ENCODE data around the gene RFK.
A peak's percentile ranks its signal among the peaks of the same experiment; 100 is the strongest.
"Not testable (repeated sequence)": the region's sequence is repeated elsewhere in the genome, so short reads cannot be mapped to it uniquely, and the experiment has no call there.

RFK gene

GRCh38 chr9:76374783-76375559 is 19.3 kb downstream of the RFK start:
- peak overlapping the region; percentile 33 for H3K27ac ChIP-seq (ENCODE audit: low read depth, low read length)
- H3K27me3 ChIP-seq (ENCODE audit: control insufficient read depth, insufficient read depth, low read length) = no peaks in the 10 kb centered on the region
- no peak overlapping the region for H3K4me3 ChIP-seq (ENCODE audit: low read length)
- no peak overlapping the region for H3K9ac ChIP-seq (ENCODE audit: low read length)
- H3K36me3 ChIP-seq (ENCODE audit: control insufficient read depth, insufficient read depth, low read length) = no peaks in the 10 kb centered on the region
- peaks cover 6% of the 10 kb centered on the region for H3K4me1 ChIP-seq (ENCODE audit: control insufficient read depth, insufficient read depth, low read length)

DNA sequence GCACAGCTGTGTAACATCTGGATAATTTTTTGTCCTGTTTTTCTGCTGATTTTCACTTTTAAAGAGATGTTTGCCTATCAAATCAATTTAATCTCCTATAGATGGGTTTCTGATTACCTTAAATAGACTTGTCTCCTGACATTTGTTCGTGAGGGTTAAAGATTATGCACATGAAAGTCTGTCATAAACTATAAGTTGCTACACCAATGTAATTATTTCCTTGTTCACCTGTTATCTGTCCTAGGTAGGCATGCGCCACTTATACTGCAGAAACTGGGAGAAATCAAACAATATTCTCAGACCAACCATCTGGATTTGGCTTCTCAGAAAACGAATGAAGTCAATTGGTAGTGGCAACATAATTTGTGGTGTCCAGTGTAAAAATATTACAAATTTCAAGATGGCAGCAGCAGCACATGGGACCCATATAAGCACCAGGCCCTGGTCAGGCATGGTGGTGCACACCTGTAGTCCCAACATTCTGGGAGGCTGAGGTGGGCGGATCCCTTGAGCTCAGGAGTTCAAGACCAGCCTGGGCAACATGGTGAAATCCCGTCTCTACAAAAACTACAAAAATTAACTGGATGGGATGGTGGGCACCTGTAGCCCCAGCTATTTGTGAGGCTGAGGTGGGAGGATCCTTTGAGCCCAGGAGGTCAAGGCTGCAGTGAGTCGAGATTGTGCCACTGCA is 20.3 kb downstream of the RFK start:
- H3K27ac ChIP-seq (ENCODE audit: low read depth, low read length) = no peak overlapping the region
- no peak overlapping the region for H3K9ac ChIP-seq (ENCODE audit: low read length)
- H3K36me3 ChIP-seq (ENCODE audit: control insufficient read depth, insufficient read depth, low read length) = no peaks in the 10 kb centered on the region
- peaks cover 6% of the 10 kb centered on the region for H3K4me1 ChIP-seq (ENCODE audit: control insufficient read depth, insufficient read depth, low read length)
- H3K4me3 ChIP-seq (ENCODE audit: low read length) = no peak overlapping the region
- no peaks in the 10 kb centered on the region for H3K27me3 ChIP-seq (ENCODE audit: control insufficient read depth, insufficient read depth, low read length)

DNA sequence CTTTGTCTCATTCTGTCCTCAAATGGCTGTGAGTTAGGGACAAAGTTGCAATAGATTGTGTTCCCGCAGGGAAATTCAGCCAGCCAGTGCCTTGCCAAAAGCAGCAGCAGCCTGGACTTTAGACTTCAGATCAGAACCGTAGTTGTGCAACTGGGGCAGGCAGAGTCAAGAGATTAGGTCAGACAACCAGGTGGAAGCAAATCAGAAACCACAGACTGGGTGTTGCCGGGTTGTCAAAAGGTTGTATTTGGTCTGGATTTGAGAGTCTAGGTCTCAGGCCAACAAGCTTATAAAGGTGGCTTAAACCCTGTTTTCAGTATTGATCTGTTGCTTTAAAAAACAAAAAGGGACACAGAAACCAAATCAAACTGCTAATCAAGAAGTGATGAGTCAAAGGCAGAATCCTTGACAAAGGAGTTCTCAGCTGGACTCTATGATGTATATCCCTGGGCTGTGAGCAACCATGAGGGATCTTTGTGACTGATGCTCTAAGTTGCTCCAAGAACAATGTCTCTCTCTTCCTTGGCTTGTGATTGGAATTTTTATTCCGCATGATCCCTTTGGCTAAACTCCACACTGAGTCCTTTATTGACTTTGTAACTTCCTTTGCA is 20.9 kb downstream of the RFK start:
- Histone ChIP-seq H3K4me3 (ENCODE audit: low read length) (no peak overlapping the region), H3K36me3 (ENCODE audit: control insufficient read depth, insufficient read depth, low read length) (no peaks in the 10 kb centered on the region), H3K27ac (ENCODE audit: low read depth, low read length) (peak overlapping the region; percentile 27), H3K27me3 (ENCODE audit: control insufficient read depth, insufficient read depth, low read length) (no peaks in the 10 kb centered on the region), H3K9ac (ENCODE audit: low read length) (no peak overlapping the region), H3K4me1 (ENCODE audit: control insufficient read depth, insufficient read depth, low read length) (peaks cover 6% of the 10 kb centered on the region)

GRCh38 chr9:76372336-76372735 is 21.9 kb downstream of the RFK start:
- H3K4me1 ChIP-seq (ENCODE audit: control insufficient read depth, insufficient read depth, low read length) = peaks cover 6% of the 10 kb centered on the region
- no peaks in the 10 kb centered on the region for H3K36me3 ChIP-seq (ENCODE audit: control insufficient read depth, insufficient read depth, low read length)
- no peak overlapping the region for H3K27ac ChIP-seq (ENCODE audit: low read depth, low read length)
- H3K27me3 ChIP-seq (ENCODE audit: control insufficient read depth, insufficient read depth, low read length) = no peaks in the 10 kb centered on the region
- H3K4me3 ChIP-seq (ENCODE audit: low read length) = no peak overlapping the region
- no peak overlapping the region for H3K9ac ChIP-seq (ENCODE audit: low read length)

GRCh38 chr9:76371901-76372300 is 22.3 kb downstream of the RFK start:
- H3K4me1 ChIP-seq (ENCODE audit: control insufficient read depth, insufficient read depth, low read length) = peaks cover 6% of the 10 kb centered on the region
- H3K27ac ChIP-seq (ENCODE audit: low read depth, low read length) = no peak overlapping the region
- H3K9ac ChIP-seq (ENCODE audit: low read length) = no peak overlapping the region

DNA sequence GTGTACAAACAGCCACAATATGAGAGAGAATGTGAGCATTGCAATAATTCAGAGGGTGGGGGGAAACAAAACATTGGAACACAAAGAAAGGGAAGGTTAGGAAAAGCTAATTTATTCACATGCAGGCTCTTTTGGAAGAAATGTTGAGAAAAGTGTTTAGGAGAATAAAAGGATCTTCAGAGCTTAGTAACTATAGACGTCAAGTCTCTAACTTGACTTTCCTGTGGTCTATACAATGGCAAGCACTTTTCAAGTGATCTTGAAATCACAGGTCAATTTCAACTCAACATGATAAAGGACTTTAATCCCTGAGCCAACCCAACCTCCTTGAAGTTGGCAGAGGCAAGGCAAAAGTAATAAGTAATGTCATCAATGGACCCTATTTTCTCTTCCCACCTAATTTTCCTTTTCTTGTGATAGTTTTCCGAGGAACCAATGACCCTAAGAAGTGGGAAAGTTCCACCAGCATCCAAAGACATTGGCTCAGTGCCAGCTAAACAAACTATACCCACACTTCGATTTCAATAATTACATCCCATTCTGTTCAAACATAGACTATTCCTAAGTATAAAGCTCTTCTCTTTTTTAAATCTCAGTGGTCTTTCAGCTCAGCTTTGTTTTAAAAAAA is 23.7 kb downstream of the RFK start:
- Histone ChIP-seq H3K36me3 (ENCODE audit: control insufficient read depth, insufficient read depth, low read length) (no peaks in the 10 kb centered on the region), H3K4me1 (ENCODE audit: control insufficient read depth, insufficient read depth, low read length) (peaks cover 6% of the 10 kb centered on the region), H3K4me3 (ENCODE audit: low read length) (no peak overlapping the region), H3K9ac (ENCODE audit: low read length) (no peak overlapping the region), H3K27ac (ENCODE audit: low read depth, low read length) (no peak overlapping the region), H3K27me3 (ENCODE audit: control insufficient read depth, insufficient read depth, low read length) (no peaks in the 10 kb centered on the region)

More at GRCh38 chr9:76371901-76372300, 22.3 kb downstream of the RFK start:
- no peak overlapping the region for H3K4me3 ChIP-seq (ENCODE audit: low read length)
- no peaks in the 10 kb centered on the region for H3K36me3 ChIP-seq (ENCODE audit: control insufficient read depth, insufficient read depth, low read length)
- no peaks in the 10 kb centered on the region for H3K27me3 ChIP-seq (ENCODE audit: control insufficient read depth, insufficient read depth, low read length)

DNA sequence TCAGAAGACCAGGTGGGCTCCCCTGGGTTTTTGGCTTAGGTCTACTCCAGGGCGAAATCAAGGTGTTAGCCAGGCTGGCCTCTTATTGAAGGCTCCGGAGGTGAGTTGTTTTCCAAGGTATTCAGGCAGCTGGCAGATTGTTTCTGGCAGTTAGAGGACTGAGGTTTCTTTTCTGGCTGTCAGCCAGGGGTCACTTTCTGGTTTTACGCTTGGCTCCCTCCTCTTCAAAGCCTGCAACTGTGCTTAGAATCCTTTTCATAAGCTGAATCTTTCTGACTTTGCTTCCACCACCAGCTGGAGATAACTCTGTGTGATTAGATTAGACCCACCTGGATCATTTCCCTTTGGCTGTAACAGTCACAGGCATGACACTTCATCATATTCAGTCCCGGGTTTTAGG is 24.6 kb downstream of the RFK start:
- no peak overlapping the region for H3K9ac ChIP-seq (ENCODE audit: low read length)
- H3K36me3 ChIP-seq (ENCODE audit: control insufficient read depth, insufficient read depth, low read length) = no peaks in the 10 kb centered on the region
- no peaks in the 10 kb centered on the region for H3K27me3 ChIP-seq (ENCODE audit: control insufficient read depth, insufficient read depth, low read length)
- H3K4me1 ChIP-seq (ENCODE audit: control insufficient read depth, insufficient read depth, low read length) = peaks cover 4% of the 10 kb centered on the region
- H3K4me3 ChIP-seq (ENCODE audit: low read length) = no peak overlapping the region
- no peak overlapping the region for H3K27ac ChIP-seq (ENCODE audit: low read depth, low read length)

- no peak overlapping the region for H3K9ac ChIP-seq (ENCODE audit: low read length)
- no peak overlapping the region for H3K4me3 ChIP-seq (ENCODE audit: low read length)
- no peak overlapping the region for H3K27ac ChIP-seq (ENCODE audit: low read depth, low read length)
- no peaks in the 10 kb centered on the region for H3K4me1 ChIP-seq (ENCODE audit: control insufficient read depth, insufficient read depth, low read length)
- H3K36me3 ChIP-seq (ENCODE audit: control insufficient read depth, insufficient read depth, low read length) = no peaks in the 10 kb centered on the region
- H3K27me3 ChIP-seq (ENCODE audit: control insufficient read depth, insufficient read depth, low read length) = no peaks in the 10 kb centered on the region
Observed at GRCh38 chr9:76366275-76366674, 28.0 kb downstream of the RFK start.

GRCh38 chr9:76365028-76365427 is 29.2 kb downstream of the RFK start:
- Histone ChIP-seq H3K4me1 (ENCODE audit: control insufficient read depth, insufficient read depth, low read length) (no peaks in the 10 kb centered on the region), H3K27me3 (ENCODE audit: control insufficient read depth, insufficient read depth, low read length) (no peaks in the 10 kb centered on the region), H3K27ac (ENCODE audit: low read depth, low read length) (no peak overlapping the region), H3K36me3 (ENCODE audit: control insufficient read depth, insufficient read depth, low read length) (no peaks in the 10 kb centered on the region), H3K4me3 (ENCODE audit: low read length) (no peak overlapping the region), H3K9ac (ENCODE audit: low read length) (no peak overlapping the region)

- Histone ChIP-seq H3K36me3 (ENCODE audit: control insufficient read depth, insufficient read depth, low read length) (no peaks in the 10 kb centered on the region), H3K9ac (ENCODE audit: low read length) (no peak overlapping the region), H3K27me3 (ENCODE audit: control insufficient read depth, insufficient read depth, low read length) (no peaks in the 10 kb centered on the region), H3K4me1 (ENCODE audit: control insufficient read depth, insufficient read depth, low read length) (no peaks in the 10 kb centered on the region), H3K4me3 (ENCODE audit: low read length) (no peak overlapping the region), H3K27ac (ENCODE audit: low read depth, low read length) (no peak overlapping the region)
Observed at GRCh38 chr9:76363032-76363395, 31.2 kb downstream of the RFK start.

- H3K4me1 ChIP-seq (ENCODE audit: control insufficient read depth, insufficient read depth, low read length) = not testable (repeated sequence)
Observed at GRCh38 chr9:76362332-76363031, 31.7 kb downstream of the RFK start.

GRCh38 chr9:76359766-76360165 is 34.5 kb downstream of the RFK start:
- Histone ChIP-seq H3K4me1 (ENCODE audit: control insufficient read depth, insufficient read depth, low read length) (no peaks in the 10 kb centered on the region), H3K27me3 (ENCODE audit: control insufficient read depth, insufficient read depth, low read length) (no peaks in the 10 kb centered on the region), H3K36me3 (ENCODE audit: control insufficient read depth, insufficient read depth, low read length) (no peaks in the 10 kb centered on the region), H3K27ac (ENCODE audit: low read depth, low read length) (no peak overlapping the region), H3K9ac (ENCODE audit: low read length) (no peak overlapping the region), H3K4me3 (ENCODE audit: low read length) (no peak overlapping the region)

More at GRCh38 chr9:76362332-76363031, 31.7 kb downstream of the RFK start:
- not testable (repeated sequence) for H3K9ac ChIP-seq (ENCODE audit: low read length); H3K27ac ChIP-seq (ENCODE audit: low read depth, low read length); H3K4me3 ChIP-seq (ENCODE audit: low read length); H3K36me3 ChIP-seq (ENCODE audit: control insufficient read depth, insufficient read depth, low read length); H3K27me3 ChIP-seq (ENCODE audit: control insufficient read depth, insufficient read depth, low read length)
